Measurements from ENCODE around the gene SLC25A41.

The SLC25A41 gene

DNA sequence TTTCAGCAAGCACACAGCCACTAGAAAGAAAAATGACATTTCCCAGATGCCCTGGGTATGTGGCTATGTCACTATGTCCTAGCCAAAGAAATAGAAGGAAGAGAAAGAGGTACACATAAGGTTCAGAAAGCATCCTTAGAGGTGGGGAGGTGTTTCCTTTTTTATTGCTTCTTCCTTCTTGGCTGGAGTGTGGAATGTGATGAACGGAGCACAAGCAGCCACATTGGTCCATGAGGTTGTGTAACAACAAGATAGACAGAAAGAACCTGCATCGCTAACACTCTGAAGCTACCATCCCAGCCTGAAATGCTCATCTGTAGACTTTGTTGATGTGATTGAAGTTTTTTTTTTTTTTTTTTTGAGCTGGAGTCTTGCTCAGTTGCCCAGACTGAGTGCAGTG lies 19.3 kb upstream of the SLC25A41 start:
- FAIRE-seq = no peak
- TF ChIP-seq POU2F2 (IDR thresholded peaks at IDR 0.05; ENCODE audit: low read depth, low read length) (no peak), TAF1 (IDR thresholded peaks at IDR 0.05; ENCODE audit: low read depth, low read length) (no peak), PAX5 (IDR thresholded peaks at IDR 0.05; ENCODE audit: insufficient read depth, low read length, severe bottlenecking) (no peak), SPI1 (IDR thresholded peaks at IDR 0.05; ENCODE audit: low read depth, low read length) (no peak), POLR2AphosphoS5 (IDR thresholded peaks at IDR 0.05; ENCODE audit: low read depth, low read length) (no peak), POLR2A (IDR thresholded peaks at IDR 0.05; ENCODE audit: low read depth, low read length) (no peak)
- no peak for DNase-seq (ENCODE audit: insufficient read length, low spot score)

GRCh38 chr19:6452223-6452614 lies 18.7 kb upstream of the SLC25A41 start:
- TF ChIP-seq POLR2A (IDR thresholded peaks at IDR 0.05; ENCODE audit: low read depth, low read length) (no peak), TAF1 (IDR thresholded peaks at IDR 0.05; ENCODE audit: low read depth, low read length) (no peak), SPI1 (IDR thresholded peaks at IDR 0.05; ENCODE audit: low read depth, low read length) (no peak), POLR2AphosphoS5 (IDR thresholded peaks at IDR 0.05; ENCODE audit: low read depth, low read length) (no peak), POU2F2 (IDR thresholded peaks at IDR 0.05; ENCODE audit: low read depth, low read length) (no peak), PAX5 (IDR thresholded peaks at IDR 0.05; ENCODE audit: insufficient read depth, low read length, severe bottlenecking) (no peak)
- FAIRE-seq (no peak), DNase-seq (ENCODE audit: insufficient read length, low spot score) (no peak)

DNA sequence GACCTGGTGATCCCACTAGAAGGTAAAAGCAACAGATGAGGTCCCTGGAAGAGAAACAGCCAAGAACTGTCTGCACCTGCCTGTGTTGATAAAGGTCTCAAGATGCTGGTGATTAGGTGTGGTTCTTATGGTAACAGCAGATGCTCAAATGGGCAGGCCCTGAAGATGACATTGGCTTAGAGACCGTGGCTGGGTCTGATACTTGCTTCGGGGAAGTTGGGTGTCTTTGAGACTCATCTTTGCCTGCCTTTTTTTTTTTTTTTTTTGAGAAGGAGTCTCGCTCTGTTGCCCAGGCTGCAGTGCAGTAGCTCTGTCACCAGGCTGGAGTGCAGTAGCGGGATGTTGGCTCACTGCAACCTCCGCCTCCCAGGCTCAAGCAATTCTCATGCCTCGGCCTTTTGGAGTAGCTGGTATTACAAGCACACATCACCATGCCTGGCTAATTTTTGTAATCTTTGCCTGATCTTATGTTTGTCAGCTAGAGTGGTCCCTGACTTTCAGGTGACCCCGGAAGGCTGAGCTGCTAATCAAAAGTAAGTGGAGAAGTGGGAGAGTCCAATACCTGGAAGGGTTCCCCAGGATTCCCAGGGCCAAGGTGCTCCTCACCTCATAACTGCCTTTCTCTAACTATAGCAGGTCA lies 18.1 kb upstream of the SLC25A41 start:
- TF ChIP-seq PAX5 (IDR thresholded peaks at IDR 0.05; ENCODE audit: insufficient read depth, low read length, severe bottlenecking) = no peak
- no peak for TF ChIP-seq TAF1 (IDR thresholded peaks at IDR 0.05; ENCODE audit: low read depth, low read length)
- no peak for TF ChIP-seq SPI1 (IDR thresholded peaks at IDR 0.05; ENCODE audit: low read depth, low read length)
- TF ChIP-seq POLR2A (IDR thresholded peaks at IDR 0.05; ENCODE audit: low read depth, low read length) = no peak
- no peak for TF ChIP-seq POLR2AphosphoS5 (IDR thresholded peaks at IDR 0.05; ENCODE audit: low read depth, low read length)
- no peak for TF ChIP-seq POU2F2 (IDR thresholded peaks at IDR 0.05; ENCODE audit: low read depth, low read length)
- no peak for FAIRE-seq
- DNase-seq (ENCODE audit: insufficient read length, low spot score) = no peak

- DNase-seq (ENCODE audit: insufficient read length, low spot score) = no peak
- no peak for FAIRE-seq
- TF ChIP-seq POLR2AphosphoS5 (IDR thresholded peaks at IDR 0.05; ENCODE audit: low read depth, low read length) = no peak
- no peak for TF ChIP-seq POU2F2 (IDR thresholded peaks at IDR 0.05; ENCODE audit: low read depth, low read length)
- TF ChIP-seq POLR2A (IDR thresholded peaks at IDR 0.05; ENCODE audit: low read depth, low read length) = no peak
- TF ChIP-seq SPI1 (IDR thresholded peaks at IDR 0.05; ENCODE audit: low read depth, low read length) = no peak
- no peak for TF ChIP-seq PAX5 (IDR thresholded peaks at IDR 0.05; ENCODE audit: insufficient read depth, low read length, severe bottlenecking)
- TF ChIP-seq TAF1 (IDR thresholded peaks at IDR 0.05; ENCODE audit: low read depth, low read length) = no peak
Measured at GRCh38 chr19:6450166-6450565, 16.6 kb upstream of the SLC25A41 start.

GRCh38 chr19:6448045-6448444 lies 14.5 kb upstream of the SLC25A41 start:
- no peak for TF ChIP-seq SPI1 (IDR thresholded peaks at IDR 0.05; ENCODE audit: low read depth, low read length)
- no peak for TF ChIP-seq POU2F2 (IDR thresholded peaks at IDR 0.05; ENCODE audit: low read depth, low read length)
- no peak for TF ChIP-seq POLR2AphosphoS5 (IDR thresholded peaks at IDR 0.05; ENCODE audit: low read depth, low read length)
- no peak for TF ChIP-seq POLR2A (IDR thresholded peaks at IDR 0.05; ENCODE audit: low read depth, low read length)
- TF ChIP-seq TAF1 (IDR thresholded peaks at IDR 0.05; ENCODE audit: low read depth, low read length) = no peak
- TF ChIP-seq PAX5 (IDR thresholded peaks at IDR 0.05; ENCODE audit: insufficient read depth, low read length, severe bottlenecking) = no peak
- FAIRE-seq = no peak
- DNase-seq (ENCODE audit: insufficient read length, low spot score) = no peak

GRCh38 chr19:6446452-6446851 lies 12.9 kb upstream of the SLC25A41 start:
- no peak for DNase-seq (ENCODE audit: insufficient read length, low spot score)
- no peak for FAIRE-seq
- TF ChIP-seq POU2F2 (IDR thresholded peaks at IDR 0.05; ENCODE audit: low read depth, low read length) = no peak
- TF ChIP-seq POLR2AphosphoS5 (IDR thresholded peaks at IDR 0.05; ENCODE audit: low read depth, low read length) = no peak
- TF ChIP-seq PAX5 (IDR thresholded peaks at IDR 0.05; ENCODE audit: insufficient read depth, low read length, severe bottlenecking) = no peak
- no peak for TF ChIP-seq SPI1 (IDR thresholded peaks at IDR 0.05; ENCODE audit: low read depth, low read length)
- TF ChIP-seq POLR2A (IDR thresholded peaks at IDR 0.05; ENCODE audit: low read depth, low read length) = no peak

DNA sequence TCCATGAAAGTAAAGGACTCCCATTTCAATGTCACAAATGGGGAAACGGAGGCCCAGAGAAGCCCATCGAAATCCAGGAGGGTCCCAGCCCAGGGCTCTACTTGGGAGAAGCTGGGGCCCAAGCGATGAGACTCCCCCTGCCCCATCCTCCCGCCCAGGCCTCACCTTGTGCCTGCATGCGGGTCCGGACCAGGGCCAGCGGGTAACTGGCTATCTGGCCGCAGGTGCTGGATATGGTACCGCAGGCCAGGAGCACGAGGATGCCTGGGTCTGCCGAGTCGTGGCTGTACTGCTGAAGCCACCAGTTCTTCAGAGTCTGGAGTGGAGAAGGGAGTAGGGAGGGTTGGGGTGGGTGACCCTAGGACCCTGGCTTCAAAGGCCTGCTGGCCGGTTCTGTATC lies 10.4 kb upstream of the SLC25A41 start:
- FAIRE-seq = no peak

DNA sequence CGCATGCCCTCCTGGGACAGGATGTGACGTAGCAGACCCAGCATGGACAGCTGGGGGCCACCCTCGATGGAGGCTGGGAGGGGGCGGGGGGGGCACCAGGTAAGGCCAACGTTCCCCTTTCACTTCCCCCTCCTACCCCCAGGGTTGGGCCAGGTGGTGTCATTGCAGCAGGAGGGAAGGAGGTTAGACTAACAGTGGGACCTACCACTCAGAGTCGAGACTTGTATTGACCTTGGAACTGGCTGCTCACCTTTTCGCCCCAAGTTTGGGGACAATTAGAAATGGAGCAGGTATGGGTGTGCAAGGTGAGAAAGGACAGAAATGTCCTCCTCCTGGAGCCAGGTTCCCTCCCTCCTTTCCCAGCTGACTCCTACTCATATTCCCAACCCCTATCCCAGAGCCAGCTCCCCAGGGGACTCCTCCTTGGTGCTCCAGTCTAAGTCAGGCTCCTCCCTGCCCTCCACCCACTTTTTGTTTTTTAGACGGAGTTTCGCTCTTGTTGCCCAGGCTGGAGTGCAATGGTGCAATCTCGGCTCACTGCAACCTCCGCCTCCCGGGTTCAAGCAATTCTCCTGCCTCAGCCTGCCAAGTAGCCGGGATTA lies 8.6 kb upstream of the SLC25A41 start:
- no peak for FAIRE-seq
- TF ChIP-seq PAX5 (IDR thresholded peaks at IDR 0.05; ENCODE audit: insufficient read depth, low read length, severe bottlenecking) (no peak), POLR2AphosphoS5 (IDR thresholded peaks at IDR 0.05; ENCODE audit: low read depth, low read length) (no peak), SPI1 (IDR thresholded peaks at IDR 0.05; ENCODE audit: low read depth, low read length) (no peak), TAF1 (IDR thresholded peaks at IDR 0.05; ENCODE audit: low read depth, low read length) (no peak), POLR2A (IDR thresholded peaks at IDR 0.05; ENCODE audit: low read depth, low read length) (no peak), POU2F2 (IDR thresholded peaks at IDR 0.05; ENCODE audit: low read depth, low read length) (no peak)
- no peak for DNase-seq (ENCODE audit: insufficient read length, low spot score)

More for the DNA sequence above, 10.4 kb upstream of the SLC25A41 start:
- DNase-seq (ENCODE audit: insufficient read length, low spot score) = no peak
- TF ChIP-seq SPI1 (IDR thresholded peaks at IDR 0.05; ENCODE audit: low read depth, low read length) = no peak
- TF ChIP-seq PAX5 (IDR thresholded peaks at IDR 0.05; ENCODE audit: insufficient read depth, low read length, severe bottlenecking) = no peak
- TF ChIP-seq POLR2AphosphoS5 (IDR thresholded peaks at IDR 0.05; ENCODE audit: low read depth, low read length) = no peak
- TF ChIP-seq POU2F2 (IDR thresholded peaks at IDR 0.05; ENCODE audit: low read depth, low read length) = no peak
- no peak for TF ChIP-seq POLR2A (IDR thresholded peaks at IDR 0.05; ENCODE audit: low read depth, low read length)
- no peak for TF ChIP-seq TAF1 (IDR thresholded peaks at IDR 0.05; ENCODE audit: low read depth, low read length)

GRCh38 chr19:6440905-6441304 lies 7.3 kb upstream of the SLC25A41 start:
- DNase-seq (ENCODE audit: insufficient read length, low spot score) = no peak
- FAIRE-seq = no peak
- TF ChIP-seq POU2F2 (IDR thresholded peaks at IDR 0.05; ENCODE audit: low read depth, low read length) = no peak
- no peak for TF ChIP-seq TAF1 (IDR thresholded peaks at IDR 0.05; ENCODE audit: low read depth, low read length)
- TF ChIP-seq POLR2A (IDR thresholded peaks at IDR 0.05; ENCODE audit: low read depth, low read length) = no peak
- no peak for TF ChIP-seq SPI1 (IDR thresholded peaks at IDR 0.05; ENCODE audit: low read depth, low read length)
- no peak for TF ChIP-seq PAX5 (IDR thresholded peaks at IDR 0.05; ENCODE audit: insufficient read depth, low read length, severe bottlenecking)
- TF ChIP-seq POLR2AphosphoS5 (IDR thresholded peaks at IDR 0.05; ENCODE audit: low read depth, low read length) = no peak
